AG04450 (cell line): ENCODE measurements around the gene EHBP1. TPM values are rescaled to one million over a fixed set of nuclear protein-coding genes. Genes with fewer than 3 reads are reported as not detected.

Experiments used
- CTCF ChIA-PET: fragments of 300-600, 350-600 bp; formaldehyde crosslinking; extraction: SDS; loops from one replicate; lab custom pipeline; 2022; ENCODE audit warnings: antibody characterized with exemption, inconsistent platforms; lab: Charles Lee
- POLR2A ChIA-PET: fragments of 350-600 bp; formaldehyde crosslinking; extraction: SDS; loops from one replicate; lab custom pipeline; 2021; ENCODE audit warnings: antibody characterized with exemption, inconsistent platforms; lab: Yijun Ruan, JAX
- DNase-seq: peaks from one replicate; pipeline ENCODE4 v3.0.0-alpha.2; 2011; ENCODE audit warnings: low read depth, low spot score
- H3K27ac ChIP-seq: one replicate; pipeline ENCODE4 v1.5.1; 2012; ENCODE audit warnings: low read depth, low read length, control low read depth
- H3K27me3 ChIP-seq: one replicate; pipeline ENCODE4 v1.6.0; 2012; ENCODE audit warnings: low read length; ENCODE audit not compliant: control insufficient read depth, insufficient read depth
- H3K4me3 ChIP-seq: 2 replicates; pipeline ENCODE4 v1.5.1; 2011; ENCODE audit warnings: mild to moderate bottlenecking, low read depth, low read length, control low read depth
- H3K9me3 ChIP-seq: 2 replicates; pipeline ENCODE4 v1.5.1; 2012; ENCODE audit warnings: low read length; ENCODE audit not compliant: control insufficient read depth, insufficient read depth
- polyA plus RNA-seq: library from polyadenylated mRNA; depleted of rRNA; stranded (reverse); fragments of >200 nt; gene quantifications from 2 replicates; pipeline ENCODE4 v1.2.3, GENCODE V29; 2011
- TF ChIP-seq, protein P1 (sequence below): IDR thresholded peaks from 2 replicates; pipeline ENCODE4 v1.5.1; 2011; ENCODE audit warnings: low read depth, low read length, control low read depth, inconsistent platforms

The EHBP1 gene
- polyA plus RNA-seq, 1 experiment = 68.6 TPM

DNA sequence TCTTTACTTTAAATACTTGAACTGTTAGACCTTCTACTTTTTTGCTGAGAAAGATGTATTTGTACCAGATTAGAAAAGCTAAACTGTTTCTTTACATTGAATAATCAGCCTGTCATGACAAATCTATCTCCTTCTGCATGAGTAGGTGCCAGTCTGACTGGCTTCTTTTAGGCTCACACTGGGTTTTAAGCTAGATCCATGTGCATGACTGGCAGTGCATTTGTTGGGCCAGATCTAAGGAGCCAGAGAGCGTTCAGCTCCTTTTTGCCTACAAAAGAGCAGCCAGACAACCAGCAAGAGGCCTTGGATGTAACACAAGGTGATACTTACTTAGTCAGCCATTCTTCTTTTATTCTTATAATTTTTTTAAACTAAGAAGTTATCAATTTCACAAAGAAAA is 263.2 kb downstream of the EHBP1 start:
- Histone ChIP-seq H3K27ac (no peak overlapping the region), H3K9me3 (no peaks in the 10 kb centered on the region), H3K27me3 (no peaks in the 10 kb centered on the region), H3K4me3 (no peak overlapping the region)
- TF ChIP-seq, protein P1, sequence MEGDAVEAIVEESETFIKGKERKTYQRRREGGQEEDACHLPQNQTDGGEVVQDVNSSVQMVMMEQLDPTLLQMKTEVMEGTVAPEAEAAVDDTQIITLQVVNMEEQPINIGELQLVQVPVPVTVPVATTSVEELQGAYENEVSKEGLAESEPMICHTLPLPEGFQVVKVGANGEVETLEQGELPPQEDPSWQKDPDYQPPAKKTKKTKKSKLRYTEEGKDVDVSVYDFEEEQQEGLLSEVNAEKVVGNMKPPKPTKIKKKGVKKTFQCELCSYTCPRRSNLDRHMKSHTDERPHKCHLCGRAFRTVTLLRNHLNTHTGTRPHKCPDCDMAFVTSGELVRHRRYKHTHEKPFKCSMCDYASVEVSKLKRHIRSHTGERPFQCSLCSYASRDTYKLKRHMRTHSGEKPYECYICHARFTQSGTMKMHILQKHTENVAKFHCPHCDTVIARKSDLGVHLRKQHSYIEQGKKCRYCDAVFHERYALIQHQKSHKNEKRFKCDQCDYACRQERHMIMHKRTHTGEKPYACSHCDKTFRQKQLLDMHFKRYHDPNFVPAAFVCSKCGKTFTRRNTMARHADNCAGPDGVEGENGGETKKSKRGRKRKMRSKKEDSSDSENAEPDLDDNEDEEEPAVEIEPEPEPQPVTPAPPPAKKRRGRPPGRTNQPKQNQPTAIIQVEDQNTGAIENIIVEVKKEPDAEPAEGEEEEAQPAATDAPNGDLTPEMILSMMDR = no peak
- CTCF ChIA-PET = no interaction called here
- DNase-seq = no peak
- POLR2A ChIA-PET = no interaction called here

DNA sequence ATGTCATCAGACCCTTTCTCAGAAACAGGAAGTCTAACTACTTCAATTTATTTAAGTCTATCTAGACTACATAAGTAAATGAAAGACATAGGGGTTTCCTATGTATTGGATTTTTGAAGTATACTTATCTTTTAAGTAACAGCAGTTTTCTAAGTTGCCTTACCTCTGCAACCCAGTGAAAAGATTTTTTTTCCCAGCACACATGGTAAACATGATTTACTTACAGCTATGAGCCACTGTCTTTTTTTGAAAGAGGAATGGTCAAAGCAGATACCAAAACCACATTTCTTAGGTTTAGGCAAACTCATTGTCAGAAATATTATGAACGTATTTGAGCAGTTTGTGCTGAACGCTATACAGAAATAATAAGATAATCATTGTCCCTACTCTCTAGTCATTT is 266.4 kb downstream of the EHBP1 start:
- DNase-seq = no peak
- Histone ChIP-seq H3K27me3 (no peaks in the 10 kb centered on the region), H3K27ac (no peak overlapping the region), H3K9me3 (no peaks in the 10 kb centered on the region), H3K4me3 (no peak overlapping the region)
- POLR2A ChIA-PET = no interaction called here
- CTCF ChIA-PET = no interaction called here
- TF ChIP-seq, protein P1 = no peak

DNA sequence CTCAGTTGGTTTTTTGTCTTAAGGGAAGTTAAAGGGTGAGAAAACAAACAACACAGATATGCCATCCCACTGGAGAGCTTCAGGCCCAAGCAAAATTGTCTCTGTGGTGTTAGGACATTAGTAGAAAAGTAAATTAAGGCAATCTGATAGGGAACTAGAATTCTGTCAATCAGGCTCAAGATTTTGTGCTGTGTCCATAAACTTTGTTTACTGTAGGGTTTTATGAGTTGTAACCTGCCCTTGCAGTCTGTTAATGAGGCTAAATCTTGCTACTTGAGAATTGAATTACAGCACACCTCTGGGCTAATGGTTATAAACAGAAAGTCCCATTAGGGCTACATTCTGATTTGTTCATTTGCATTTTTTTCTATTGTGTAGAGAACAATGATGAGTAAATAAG is 267.1 kb downstream of the EHBP1 start:
- CTCF ChIA-PET = no interaction called here
- TF ChIP-seq, protein P1 = no peak
- POLR2A ChIA-PET = no interaction called here

DNA sequence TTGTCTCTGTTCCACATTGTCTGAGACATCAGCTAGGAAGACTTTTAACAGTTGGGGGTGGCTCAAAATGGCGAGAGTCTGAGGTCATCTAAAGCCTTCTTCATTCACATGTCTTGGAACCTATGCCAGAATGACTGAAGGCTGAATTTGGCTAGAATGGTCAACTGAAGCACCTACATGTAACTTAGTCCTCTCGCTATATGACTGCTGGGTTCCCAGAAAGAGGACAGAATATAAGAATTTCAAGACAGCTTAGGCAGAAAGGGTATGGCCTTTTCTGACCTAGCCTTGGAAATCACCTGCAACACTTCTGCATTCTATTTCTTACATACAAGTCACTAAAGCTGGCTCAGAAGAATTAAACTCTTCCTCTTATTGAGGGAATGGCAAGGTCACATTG is 269.5 kb downstream of the EHBP1 start:
- H3K27ac ChIP-seq = no peak overlapping the region
- TF ChIP-seq, protein P1 = no peak
- ChIA-PET CTCF (no interaction called here), POLR2A (no interaction called here)
- H3K27me3 ChIP-seq = no peaks in the 10 kb centered on the region
- H3K4me3 ChIP-seq = no peak overlapping the region
- H3K9me3 ChIP-seq = no peaks in the 10 kb centered on the region
- DNase-seq = no peak

More for the DNA sequence above, 267.1 kb downstream of the EHBP1 start:
- no peak for DNase-seq
- no peaks in the 10 kb centered on the region for H3K9me3 ChIP-seq
- no peaks in the 10 kb centered on the region for H3K27me3 ChIP-seq
- no peak overlapping the region for H3K27ac ChIP-seq
- no peak overlapping the region for H3K4me3 ChIP-seq

DNA sequence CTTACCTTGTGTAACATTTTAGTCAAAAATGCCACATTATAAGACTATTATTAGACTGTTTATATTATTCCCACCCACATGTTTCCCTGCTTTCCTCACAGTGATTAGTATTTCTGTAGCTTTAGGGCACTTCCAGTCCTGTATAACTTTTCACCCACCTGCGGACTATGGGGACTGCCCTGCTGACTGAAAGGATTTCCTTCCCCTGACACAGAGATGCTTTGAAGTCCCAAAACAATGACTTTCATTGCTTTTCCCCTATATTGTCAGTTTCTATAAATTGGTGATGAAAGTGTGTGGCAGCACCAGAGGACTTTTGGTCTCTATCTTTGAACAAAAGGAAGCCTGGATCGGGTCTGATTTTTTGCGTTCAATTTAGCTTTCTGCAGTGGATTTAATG is 286.1 kb downstream of the EHBP1 start:
- DNase-seq = no peak
- H3K4me3 ChIP-seq = no peak overlapping the region
- CTCF ChIA-PET = no interaction called here
- H3K27ac ChIP-seq = no peak overlapping the region
- TF ChIP-seq, protein P1 = no peak
- POLR2A ChIA-PET = no interaction called here
- H3K9me3 ChIP-seq = no peaks in the 10 kb centered on the region
- no peaks in the 10 kb centered on the region for H3K27me3 ChIP-seq
